ENCODE measurements around the gene ARPP21.

Gene ARPP21

GRCh38 chr3:35737527-35737926, 98.2 kb downstream of the ARPP21 start:
- no peak for DNase-seq (ENCODE audit: low spot score)

GRCh38 chr3:35737934-35738706, 98.8 kb downstream of the ARPP21 start:
- no peak for DNase-seq (ENCODE audit: low spot score)

GRCh38 chr3:35739181-35739809, 100.0 kb downstream of the ARPP21 start:
- no peak for DNase-seq (ENCODE audit: low spot score)

- DNase-seq (ENCODE audit: low spot score): no peak
Measured at GRCh38 chr3:35739964-35740527, 100.7 kb downstream of the ARPP21 start.

GRCh38 chr3:35743218-35743617, 103.9 kb downstream of the ARPP21 start:
- no peak for DNase-seq (ENCODE audit: low spot score)

- DNase-seq (ENCODE audit: low spot score): peak; percentile 47
Measured at GRCh38 chr3:35744419-35744818, 105.1 kb downstream of the ARPP21 start.

GRCh38 chr3:35745351-35745750, 106.0 kb downstream of the ARPP21 start:
- no peak for DNase-seq (ENCODE audit: low spot score)

- no peak for DNase-seq (ENCODE audit: low spot score)
Measured at GRCh38 chr3:35745802-35746484, 106.6 kb downstream of the ARPP21 start.

GRCh38 chr3:35746492-35746891, 107.2 kb downstream of the ARPP21 start:
- DNase-seq (ENCODE audit: low spot score): no peak

GRCh38 chr3:35748144-35748543, 108.8 kb downstream of the ARPP21 start:
- no peak for DNase-seq (ENCODE audit: low spot score)

- no peak for DNase-seq (ENCODE audit: low spot score)
Measured at GRCh38 chr3:35751207-35751606, 111.9 kb downstream of the ARPP21 start.

GRCh38 chr3:35757991-35758757, 118.8 kb downstream of the ARPP21 start:
- no peak for DNase-seq (ENCODE audit: low spot score)

- no peak for DNase-seq (ENCODE audit: low spot score)
Measured at GRCh38 chr3:35760146-35760545, 120.8 kb downstream of the ARPP21 start.

GRCh38 chr3:35761311-35761710, 122.0 kb downstream of the ARPP21 start:
- DNase-seq (ENCODE audit: low spot score): no peak

- DNase-seq (ENCODE audit: low spot score): no peak
Measured at GRCh38 chr3:35772381-35773015, 133.2 kb downstream of the ARPP21 start.

- no peak for DNase-seq (ENCODE audit: low spot score)
Measured at GRCh38 chr3:35773417-35773816, 134.1 kb downstream of the ARPP21 start.

- no peak for DNase-seq (ENCODE audit: low spot score)
Measured at GRCh38 chr3:35776346-35776745, 137.0 kb downstream of the ARPP21 start.

- DNase-seq (ENCODE audit: low spot score): no peak
Measured at GRCh38 chr3:35777065-35777464, 137.7 kb downstream of the ARPP21 start.

GRCh38 chr3:35777563-35778554, 138.5 kb downstream of the ARPP21 start:
- no peak for DNase-seq (ENCODE audit: low spot score)

GRCh38 chr3:35779611-35780010, 140.3 kb downstream of the ARPP21 start:
- no peak for DNase-seq (ENCODE audit: low spot score)
